Activated naive CD8-positive, alpha-beta T cell treated with anti-CD3 and anti-CD28 coated beads, Interleukin-2, amount 50 U/mL, for 16 hours (primary cell): Measurements from ENCODE around the gene SLC2A9.

ENCODE experiments used
- DNase-seq: peaks from one replicate; pipeline ENCODE4 v3.0.0-alpha.2; 2020; ENCODE audit warnings: low read depth, low spot score

SLC2A9 gene

GRCh38 chr4:9963328-9963727 lies 58.0 kb downstream of the SLC2A9 start:
- DNase-seq, result no peak

DNA sequence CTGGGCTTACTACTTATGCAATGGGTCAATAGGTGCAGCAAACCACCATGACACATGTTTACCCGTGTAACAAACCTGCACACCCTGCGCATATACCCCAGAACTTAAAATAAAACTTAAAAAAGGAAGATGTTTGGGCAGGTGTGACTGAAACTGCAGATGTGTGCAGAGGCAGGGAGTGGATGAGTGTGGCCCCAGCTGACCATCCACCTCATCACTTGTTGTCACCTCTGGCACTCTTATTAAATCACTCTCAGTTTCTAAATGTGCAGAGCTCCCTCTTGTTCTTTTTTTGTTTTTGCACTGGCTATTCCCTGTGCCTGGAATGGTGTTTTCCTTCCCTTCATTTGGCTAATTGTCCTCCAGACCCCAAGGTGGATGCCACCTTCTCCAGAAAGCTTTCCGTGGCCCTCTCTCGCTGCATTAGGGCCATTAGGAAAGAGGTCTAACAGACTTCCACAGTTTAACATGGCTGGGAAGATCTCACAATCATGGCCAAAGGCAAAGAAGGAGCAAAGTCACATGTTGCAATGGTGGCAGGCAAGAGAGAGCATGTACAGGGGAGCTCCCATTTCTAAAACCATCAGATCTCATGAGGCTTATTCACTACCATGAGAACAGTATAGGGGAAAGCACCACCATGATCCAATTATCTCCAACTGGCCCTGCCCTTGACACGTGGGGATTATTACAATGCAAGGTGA lies 58.5 kb downstream of the SLC2A9 start:
- DNase-seq, result no peak

DNA sequence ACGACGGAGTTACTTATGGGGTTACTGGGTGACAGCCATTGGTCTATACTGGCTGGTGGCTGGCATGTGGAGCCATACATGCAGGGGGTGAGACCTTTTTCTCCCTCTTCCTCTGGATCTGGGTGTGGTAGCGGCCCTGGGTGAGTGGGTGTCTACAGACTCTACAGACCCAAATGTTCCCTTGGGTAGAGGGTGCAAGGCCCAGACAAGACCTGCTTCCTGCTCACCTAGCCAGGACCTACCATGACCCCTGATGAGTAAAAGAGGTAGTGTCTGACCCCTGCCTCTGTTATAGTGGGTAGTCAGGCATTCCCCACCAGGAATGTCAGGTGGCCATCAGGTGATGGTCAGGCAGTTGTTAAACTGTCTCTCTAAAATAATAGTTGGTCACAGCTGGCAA lies 66.8 kb downstream of the SLC2A9 start:
- DNase-seq, result no peak

DNA sequence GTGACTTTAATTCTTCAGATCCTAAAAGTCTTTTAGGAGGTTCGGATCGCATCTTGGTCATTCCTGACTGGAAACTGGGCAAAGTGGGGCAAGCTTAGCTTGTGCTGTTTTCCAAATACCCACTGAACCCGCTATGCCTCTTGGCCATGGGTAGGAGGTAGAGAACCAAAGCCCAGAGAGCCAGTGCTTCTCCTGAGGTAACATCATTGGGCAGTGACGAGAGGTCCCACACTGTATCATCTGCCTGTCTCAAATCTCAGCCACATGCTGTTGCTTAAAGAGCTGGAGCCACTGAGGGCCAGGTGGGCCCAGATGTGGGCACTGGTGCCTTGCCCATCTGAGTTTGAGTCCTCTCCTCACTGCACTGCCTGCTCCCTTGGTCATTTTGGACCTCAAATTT lies 68.2 kb downstream of the SLC2A9 start:
- no peak for DNase-seq

DNA sequence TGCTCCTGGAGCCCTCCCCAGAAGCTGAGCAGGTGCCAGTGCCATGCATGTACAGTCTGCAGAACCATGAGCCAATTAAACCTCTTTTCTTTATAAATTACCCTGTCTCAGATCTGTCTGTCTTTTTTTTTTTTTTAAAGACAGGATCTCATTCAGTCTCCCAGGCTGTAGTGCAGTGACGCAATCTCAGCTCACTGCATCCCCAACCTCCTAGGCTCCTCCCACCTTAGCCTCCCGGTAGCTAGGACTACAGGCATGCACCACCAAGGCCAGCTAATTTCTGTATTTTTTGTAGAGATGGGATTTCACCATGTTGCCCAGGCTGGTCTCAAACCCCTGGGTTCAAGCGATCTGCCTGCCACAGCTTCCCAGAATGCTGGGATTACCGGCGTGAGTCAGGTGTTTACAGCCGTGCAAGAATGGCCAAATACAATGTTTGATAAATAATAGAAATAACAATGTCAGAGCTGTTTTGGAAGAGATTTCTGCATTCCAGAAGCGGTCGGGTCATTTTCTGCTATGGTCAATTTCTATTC lies 68.8 kb downstream of the SLC2A9 start:
- DNase-seq, result no peak

DNA sequence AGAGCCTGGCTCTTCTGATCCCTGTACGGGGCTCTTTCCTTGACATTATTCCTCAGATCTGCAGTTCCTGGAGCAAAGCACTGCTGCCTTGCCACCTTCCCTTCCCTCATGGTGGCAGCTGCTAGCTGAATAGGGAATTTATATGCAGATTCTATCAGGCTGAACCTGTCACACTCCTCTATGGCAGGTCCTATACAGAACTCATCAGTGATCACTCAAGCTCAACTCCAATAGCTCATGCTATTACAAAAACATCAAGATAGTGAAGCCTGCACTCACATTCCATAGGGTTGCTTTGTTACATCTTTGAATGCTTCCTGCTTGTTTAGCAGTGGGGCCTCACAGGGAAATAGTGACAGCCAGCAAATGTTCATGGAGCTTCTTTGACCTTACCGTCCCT lies 71.7 kb downstream of the SLC2A9 start:
- no peak for DNase-seq

DNA sequence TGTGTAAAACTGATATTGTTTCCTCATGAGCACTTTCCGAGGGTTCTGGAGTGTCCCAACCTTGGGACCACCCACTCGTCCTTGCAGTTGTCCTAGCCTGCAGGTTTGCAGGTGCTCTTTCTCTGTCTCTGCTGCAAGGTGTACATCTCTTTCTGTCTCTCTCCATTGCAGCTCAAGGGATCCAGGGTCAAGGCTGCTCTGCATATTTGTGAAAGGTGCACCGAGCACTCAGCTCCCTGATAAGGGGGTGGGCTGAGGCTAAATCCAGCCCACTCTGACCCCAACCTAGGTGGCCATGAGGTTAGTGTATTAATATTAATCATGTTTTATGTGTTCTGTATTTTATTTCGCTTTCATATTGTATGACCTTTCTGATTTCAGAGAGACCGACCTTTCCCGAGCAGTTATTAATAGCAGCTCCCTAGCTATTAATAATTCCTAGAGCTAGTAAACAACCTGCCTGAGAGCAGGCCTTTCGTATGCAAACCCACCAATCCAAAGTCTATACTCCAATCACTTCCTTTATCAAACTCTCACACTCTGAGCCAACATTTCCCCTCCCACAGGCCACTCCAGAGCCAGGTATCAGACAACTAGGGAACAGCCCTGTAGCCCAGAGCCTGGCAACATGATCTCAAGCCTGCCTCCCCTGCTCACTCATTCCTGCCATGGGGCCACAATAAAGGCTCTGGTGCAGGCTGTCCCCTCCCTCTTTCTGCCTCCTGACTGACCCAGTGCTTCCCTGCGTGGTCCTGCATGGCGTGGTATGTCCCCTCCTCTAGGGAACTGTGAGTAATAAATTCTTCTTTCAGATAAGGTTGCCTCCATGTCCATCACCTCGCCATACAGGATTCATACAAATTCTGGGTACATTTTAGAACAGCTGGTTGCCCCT lies 73.9 kb downstream of the SLC2A9 start:
- DNase-seq, result no peak

GRCh38 chr4:9946170-9946569 lies 75.1 kb downstream of the SLC2A9 start:
- DNase-seq, result no peak

- no peak for DNase-seq
Observed at GRCh38 chr4:9944431-9945425, 76.6 kb downstream of the SLC2A9 start.

- no peak for DNase-seq
Observed at GRCh38 chr4:9943761-9944160, 77.5 kb downstream of the SLC2A9 start.

DNA sequence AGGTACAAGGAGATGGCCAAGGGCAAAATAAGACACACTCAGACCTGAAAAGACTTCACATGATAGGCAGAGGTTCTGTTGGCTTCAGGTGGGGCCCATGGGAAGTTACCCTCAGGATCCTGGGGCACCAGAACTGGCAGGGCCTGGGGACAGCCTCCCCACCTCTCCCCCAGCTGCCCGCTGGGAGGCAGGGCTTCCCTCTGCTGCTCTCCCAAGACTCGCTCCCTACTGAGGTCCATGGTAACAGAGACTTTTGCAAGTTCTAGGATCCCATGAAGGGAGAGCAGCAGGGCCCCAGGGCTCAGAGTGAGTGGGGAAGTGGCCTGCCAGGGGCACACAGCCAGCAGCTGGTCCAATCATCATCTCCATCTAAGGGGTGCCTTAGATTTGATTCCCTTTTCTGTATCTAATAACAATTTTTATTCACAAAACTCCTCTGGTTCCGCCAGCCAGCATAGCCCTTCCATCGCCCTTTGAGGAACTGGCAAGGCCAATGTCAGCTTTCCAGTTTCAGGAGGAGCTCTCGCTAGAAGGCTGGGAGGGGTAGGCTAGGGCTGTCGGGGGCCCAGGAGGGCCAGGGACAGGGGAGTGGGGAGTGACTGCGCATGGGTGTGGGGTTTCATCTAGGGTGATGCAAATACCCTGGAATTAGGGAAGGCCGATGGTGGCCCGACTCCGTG lies 78.2 kb downstream of the SLC2A9 start:
- no peak for DNase-seq

- DNase-seq, result no peak
Observed at GRCh38 chr4:9942139-9942538, 79.2 kb downstream of the SLC2A9 start.

DNA sequence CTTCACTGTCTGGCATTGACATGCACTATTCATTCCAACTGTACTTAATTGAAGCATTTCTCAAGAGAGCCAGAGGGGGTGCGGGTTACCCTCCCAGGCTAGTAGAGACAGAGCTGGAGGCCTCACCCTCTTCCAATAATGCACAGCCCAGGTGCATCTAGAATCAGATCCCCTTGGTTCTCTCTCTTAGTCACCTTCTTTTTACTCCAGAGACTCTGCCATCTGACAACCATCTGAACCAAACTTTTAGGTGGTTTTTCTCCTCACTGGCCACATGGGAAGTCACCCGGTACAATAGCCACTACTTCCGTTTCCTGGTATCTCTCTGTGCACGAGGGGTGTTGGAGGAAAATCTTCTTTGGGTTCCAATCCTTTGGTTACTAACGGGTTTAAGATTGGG lies 81.3 kb downstream of the SLC2A9 start:
- no peak for DNase-seq

- DNase-seq, result no peak
Observed at GRCh38 chr4:9938933-9939332, 82.4 kb downstream of the SLC2A9 start.

- DNase-seq, result no peak
Observed at GRCh38 chr4:9937078-9937477, 84.2 kb downstream of the SLC2A9 start.

DNA sequence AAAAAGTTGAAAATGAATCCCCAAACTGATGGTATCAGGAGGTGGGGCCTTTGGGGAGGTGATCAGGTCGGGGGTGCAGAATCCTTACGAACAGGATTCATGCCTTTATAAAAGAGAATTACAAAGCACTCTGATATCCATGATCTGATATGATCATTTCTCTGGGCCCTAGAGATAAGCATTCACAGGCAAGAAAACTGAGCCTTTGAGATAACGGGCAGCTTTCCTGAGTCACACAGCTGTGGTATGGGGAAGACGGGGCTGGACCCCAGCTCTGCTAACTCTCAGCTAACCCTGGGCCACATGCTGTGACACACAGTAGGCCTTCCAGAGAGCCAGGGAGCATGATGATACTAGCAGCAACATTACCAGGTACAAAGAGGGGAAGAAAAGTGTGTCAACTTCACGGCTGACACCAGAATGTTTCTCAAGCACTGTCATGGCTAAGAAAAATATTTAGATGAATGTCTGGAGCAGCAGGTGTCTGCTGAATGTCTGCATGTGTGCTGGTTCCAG lies 85.1 kb downstream of the SLC2A9 start:
- DNase-seq, result no peak

- DNase-seq, result no peak
Observed at GRCh38 chr4:9933956-9934355, 87.3 kb downstream of the SLC2A9 start.

- DNase-seq, result no peak
Observed at GRCh38 chr4:9933184-9933583, 88.1 kb downstream of the SLC2A9 start.

DNA sequence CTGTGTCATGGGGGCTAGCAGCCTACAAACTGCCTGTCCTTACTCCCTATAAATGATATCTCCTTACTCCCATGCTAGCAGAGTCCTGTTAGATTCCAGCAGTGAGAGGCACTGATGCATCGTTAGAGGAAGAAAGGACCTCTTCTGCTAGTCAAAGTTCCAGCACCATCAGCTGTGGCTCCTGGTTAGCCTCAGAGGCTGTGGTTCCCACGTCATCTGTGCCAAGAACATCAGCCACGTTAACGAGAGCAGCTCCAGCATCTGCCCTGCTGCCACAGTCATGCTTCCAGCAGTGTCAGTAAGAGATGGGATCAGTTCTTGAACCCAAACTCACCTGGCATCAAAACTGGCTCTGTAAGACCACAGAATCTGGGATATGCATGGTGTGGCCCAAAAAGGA lies 88.5 kb downstream of the SLC2A9 start:
- DNase-seq, result no peak

DNA sequence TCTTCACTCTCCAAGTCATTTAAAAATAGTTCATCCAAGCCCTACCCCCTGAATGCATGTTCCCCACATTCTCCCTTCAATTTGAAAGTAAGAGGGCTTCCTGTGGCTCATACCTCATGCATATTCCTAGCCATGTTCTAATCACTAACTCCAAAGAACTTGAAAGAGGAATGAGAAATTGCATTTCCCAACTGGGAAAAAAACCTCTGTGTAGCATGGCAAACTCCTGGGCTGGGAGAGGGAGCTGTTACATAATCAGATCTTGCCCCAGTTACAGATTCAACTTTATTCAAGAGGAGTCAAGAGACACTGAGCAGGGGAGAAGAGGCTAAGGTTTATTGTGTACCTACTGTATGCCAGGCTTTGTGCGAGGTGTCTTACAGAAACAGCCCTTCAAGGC lies 90.2 kb downstream of the SLC2A9 start:
- DNase-seq, result no peak

GRCh38 chr4:9929111-9929510 lies 92.2 kb downstream of the SLC2A9 start:
- no peak for DNase-seq
